Skeletal muscle cell (primary cell): ENCODE measurements around the gene COL6A1.
"Not testable (repeated sequence)": the region's sequence is repeated elsewhere in the genome, so short reads cannot be mapped to it uniquely, and the experiment has no call there.

ENCODE experiments used
- DNase-seq: peaks from one replicate; pipeline ENCODE4 v3.0.0-alpha.2; 2010; ENCODE audit warnings: low read depth
- H3K4me3 ChIP-seq: 2 replicates; pipeline ENCODE4 v1.5.1; 2011; ENCODE audit warnings: low read depth, mild to moderate bottlenecking, control low read depth, low read length, moderate library complexity

COL6A1 gene

GRCh38 chr21:46000182-46000730, 18.7 kb downstream of the COL6A1 start:
- H3K4me3 ChIP-seq: no peak overlapping the region

GRCh38 chr21:46000731-46001641, 19.4 kb downstream of the COL6A1 start:
- DNase-seq: no peak
- H3K4me3 ChIP-seq: no peak overlapping the region

More at GRCh38 chr21:46000182-46000730, 18.7 kb downstream of the COL6A1 start:
- DNase-seq: no peak

- no peak overlapping the region for H3K4me3 ChIP-seq
- no peak for DNase-seq
These were observed 20.5 kb downstream of the COL6A1 start for GRCh38 chr21:46001821-46002681.

DNA sequence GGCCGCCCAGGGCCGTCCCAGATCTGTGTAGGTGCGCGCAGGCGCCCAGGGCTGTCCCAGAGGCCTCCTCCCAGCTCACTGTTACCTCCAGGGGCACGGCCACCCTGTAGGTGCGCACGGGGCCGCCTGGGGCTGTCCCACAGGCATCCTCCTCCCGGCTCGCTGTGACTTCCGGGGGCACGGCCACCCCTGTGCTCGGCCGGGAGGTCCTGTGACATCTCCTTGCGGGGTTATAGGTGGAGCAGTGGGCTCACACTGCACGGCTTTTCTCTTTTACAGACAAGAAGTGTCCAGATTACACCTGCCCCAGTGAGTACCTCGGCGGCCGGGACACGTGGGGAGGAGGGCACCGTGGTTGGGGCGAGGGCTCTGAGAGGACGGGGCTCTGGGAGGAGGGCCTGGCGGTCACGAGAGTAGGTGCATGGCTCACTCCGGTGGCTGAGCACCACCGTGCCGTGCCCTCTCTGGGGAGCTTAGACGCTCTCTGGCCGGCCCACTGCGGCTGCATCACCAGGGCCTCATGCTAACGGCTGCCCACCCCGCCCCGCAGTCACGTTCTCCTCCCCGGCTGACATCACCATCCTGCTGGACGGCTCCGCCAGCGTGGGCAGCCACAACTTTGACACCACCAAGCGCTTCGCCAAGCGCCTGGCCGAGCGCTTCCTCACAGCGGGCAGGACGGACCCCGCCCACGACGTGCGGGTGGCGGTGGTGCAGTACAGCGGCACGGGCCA, 21.4 kb downstream of the COL6A1 start:
- H3K4me3 ChIP-seq: no peak overlapping the region
- DNase-seq: no peak

GRCh38 chr21:46003575-46004007, 22.0 kb downstream of the COL6A1 start:
- no peak for DNase-seq
- H3K4me3 ChIP-seq: no peak overlapping the region

DNA sequence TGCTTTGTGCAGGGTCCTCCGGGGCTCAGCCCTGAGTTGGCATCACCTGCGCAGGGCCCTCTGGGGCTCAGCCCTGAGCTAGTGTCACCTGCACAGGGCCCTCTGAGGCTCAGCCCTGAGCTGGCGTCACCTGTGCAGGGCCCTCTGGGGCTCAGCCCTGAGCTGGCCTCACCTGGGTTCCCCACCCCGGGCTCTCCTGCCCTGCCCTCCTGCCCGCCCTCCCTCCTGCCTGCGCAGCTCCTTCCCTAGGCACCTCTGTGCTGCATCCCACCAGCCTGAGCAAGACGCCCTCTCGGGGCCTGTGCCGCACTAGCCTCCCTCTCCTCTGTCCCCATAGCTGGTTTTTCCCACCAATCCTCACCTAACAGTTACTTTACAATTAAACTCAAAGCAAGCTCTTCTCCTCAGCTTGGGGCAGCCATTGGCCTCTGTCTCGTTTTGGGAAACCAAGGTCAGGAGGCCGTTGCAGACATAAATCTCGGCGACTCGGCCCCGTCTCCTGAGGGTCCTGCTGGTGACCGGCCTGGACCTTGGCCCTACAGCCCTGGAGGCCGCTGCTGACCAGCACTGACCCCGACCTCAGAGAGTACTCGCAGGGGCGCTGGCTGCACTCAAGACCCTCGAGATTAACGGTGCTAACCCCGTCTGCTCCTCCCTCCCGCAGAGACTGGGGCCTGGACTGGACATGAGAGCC, 22.7 kb downstream of the COL6A1 start:
- DNase-seq: no peak
- H3K4me3 ChIP-seq: no peak overlapping the region

- no peak for DNase-seq
- no peak overlapping the region for H3K4me3 ChIP-seq
These were observed 23.5 kb downstream of the COL6A1 start for GRCh38 chr21:46005081-46005480.

DNA sequence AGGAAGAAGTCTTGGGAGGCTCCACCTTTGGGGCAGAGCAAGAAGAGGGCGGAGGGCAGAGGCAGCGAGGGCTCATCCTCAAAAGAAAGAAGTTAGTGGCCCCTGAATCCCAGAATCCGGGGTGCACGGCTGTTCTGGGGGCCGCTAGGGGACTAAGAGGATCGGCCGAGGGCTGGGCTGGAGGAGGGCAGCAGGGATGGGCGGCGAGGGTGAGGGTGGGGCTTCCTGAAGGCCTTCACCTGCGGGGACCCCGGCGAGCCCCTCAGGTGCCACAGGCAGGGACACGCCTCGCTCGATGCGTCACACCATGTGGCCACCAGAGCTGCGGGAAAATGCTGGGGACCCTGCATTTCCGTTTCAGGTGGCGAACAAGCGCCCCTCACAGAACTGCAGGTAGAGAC, 23.9 kb downstream of the COL6A1 start:
- H3K4me3 ChIP-seq: no peak overlapping the region
- DNase-seq: no peak

DNA sequence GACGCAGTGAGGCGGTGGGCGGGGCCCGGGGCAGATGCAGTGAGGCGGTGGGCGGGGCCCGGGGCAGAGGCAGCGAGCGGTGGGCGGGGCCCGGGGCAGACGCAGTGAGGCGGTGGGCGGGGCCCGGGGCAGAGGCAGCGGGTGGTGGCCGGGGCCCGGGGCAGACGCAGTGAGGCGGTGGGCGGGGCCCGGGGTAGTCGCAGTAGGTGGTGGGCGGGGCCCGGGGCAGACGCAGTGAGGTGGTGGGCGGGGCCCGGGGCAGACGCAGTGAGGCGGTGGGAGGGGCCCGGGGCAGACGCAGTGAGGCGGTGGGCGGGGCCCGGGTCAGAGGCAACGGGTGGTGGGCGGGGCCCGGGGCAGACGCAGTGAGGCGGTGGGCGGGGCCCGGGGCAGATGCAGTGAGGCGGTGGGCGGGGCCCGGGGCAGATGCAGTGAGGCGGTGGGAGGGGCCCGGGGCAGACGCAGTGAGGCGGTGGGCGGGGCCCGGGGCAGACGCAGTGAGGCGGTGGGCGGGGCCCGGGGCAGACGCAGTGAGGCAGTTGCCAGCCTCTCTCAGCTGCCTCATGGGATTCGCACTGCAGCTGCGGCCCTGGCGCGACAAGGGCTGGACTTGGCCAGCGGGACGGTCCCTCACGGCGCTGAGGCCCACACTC, 24.4 kb downstream of the COL6A1 start:
- DNase-seq, H3K4me3 ChIP-seq: not testable (repeated sequence)

DNA sequence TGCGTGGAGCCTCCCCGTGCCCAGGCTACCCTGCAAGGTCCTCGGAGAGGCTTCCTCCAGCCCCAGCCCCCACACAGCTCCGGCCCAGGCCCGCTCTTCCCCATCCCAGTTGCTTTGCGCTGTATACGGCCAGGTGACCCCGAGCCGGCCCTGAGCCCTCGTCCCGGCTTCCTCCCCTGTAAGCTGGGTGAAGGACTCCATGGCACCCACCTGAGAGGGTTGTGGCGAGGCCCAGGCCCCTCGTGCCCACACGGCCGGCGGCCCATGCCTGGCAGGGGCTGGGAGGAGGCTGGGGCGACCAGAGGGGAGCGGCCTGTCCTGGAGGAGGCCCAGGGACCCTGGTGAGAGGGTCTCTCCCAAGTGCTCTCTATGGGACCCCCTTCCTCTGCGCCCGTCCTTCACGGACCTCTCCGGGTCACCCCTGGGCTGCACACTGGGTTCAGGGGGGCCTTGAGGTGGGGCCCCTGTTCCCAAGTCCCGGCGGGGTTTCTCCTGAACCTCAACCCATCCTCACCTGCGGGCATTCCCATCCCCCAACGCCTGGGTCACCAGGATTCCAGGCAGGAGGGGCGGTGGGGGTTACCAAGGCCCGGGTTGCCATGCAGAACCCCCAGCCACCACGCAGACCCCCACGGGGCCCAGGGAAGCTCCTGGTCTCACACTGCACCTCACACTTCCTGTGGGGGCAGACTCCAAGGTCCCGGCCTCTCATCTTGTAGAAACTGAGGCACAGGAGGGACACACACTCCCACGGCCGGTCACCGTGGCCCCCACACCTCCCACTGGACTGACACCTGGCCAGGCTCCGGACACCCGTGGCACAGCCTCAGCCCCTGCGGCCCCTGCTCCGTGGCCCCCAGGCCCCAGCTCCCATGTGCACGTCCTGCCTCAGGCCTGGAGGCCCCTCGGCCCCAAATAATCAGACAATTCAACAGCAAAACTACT, 25.2 kb downstream of the COL6A1 start:
- no peak for DNase-seq
- H3K4me3 ChIP-seq: no peak overlapping the region

GRCh38 chr21:46007492-46007868, 25.9 kb downstream of the COL6A1 start:
- DNase-seq: no peak
- no peak overlapping the region for H3K4me3 ChIP-seq

DNA sequence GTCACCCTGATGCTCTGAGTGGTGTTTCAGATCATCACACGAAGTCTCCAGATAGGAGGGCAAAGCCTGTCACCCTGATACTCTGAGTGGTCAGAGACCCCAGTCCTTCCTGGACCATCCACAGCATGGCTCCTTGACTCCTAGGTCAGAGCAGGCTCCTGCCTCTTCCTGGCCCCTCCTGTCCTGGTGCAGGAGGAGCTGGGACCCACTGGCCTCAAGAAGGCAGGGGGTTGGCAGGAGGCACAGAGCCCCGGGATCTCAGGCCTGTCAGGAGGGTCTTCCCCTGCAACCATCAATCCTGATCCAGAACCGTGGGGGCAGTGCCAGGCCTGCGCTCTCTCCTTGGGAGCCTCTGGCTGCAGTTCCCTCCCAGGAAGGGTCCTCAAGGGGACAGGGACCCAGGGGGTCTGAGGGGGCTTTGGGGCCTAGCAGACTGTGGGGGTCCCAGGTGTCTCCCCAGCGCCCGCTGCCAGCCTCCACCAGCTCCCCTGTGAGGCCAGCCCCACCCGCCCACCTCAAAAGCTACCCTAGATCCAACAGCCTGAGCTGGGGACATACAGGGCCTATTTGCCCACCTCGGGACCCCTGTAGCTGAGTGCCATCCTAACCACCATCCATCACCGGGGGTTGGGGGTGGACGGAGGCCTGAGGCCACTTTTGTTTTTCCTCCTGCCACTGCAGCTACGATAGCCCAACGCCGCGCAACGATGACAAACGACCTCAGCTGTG, 27.5 kb downstream of the COL6A1 start:
- no peak for DNase-seq
- no peak overlapping the region for H3K4me3 ChIP-seq

GRCh38 chr21:46009951-46010705, 28.6 kb downstream of the COL6A1 start:
- H3K4me3 ChIP-seq: no peak overlapping the region
- DNase-seq: no peak

DNA sequence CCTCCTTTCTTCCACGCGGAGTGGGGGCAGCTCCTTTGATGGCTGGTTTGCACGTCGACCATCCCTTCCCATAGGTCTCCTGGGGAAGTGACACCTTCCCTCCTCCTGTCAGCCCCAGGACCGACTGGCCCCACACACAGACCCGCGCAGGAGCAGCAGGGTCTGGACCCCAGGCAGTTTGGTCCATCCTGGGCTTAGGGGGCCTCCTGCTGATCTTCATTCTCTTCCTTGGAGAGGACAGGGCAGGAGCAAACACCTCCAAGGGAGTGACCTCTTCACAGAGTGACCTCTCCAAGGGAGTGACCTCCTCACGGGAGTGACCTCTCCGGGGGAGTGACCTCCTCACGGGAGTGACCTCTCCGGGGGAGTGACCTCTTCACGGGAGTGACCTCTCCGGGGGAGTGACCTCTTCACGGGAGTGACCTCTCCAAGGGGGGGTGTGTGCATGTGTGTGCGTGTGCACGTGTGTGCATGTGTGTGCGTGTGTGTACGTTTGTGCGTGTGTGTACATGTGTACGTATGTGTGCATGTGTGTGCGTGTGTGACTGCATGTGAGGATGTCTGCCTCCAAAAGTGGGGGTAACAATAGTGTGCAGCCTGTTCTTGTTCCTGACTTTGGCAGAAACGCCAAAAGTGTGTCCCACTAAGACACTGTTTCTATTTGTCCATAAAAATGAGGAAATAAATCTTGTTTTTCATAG, 29.8 kb downstream of the COL6A1 start:
- no peak for DNase-seq
- no peak overlapping the region for H3K4me3 ChIP-seq

DNA sequence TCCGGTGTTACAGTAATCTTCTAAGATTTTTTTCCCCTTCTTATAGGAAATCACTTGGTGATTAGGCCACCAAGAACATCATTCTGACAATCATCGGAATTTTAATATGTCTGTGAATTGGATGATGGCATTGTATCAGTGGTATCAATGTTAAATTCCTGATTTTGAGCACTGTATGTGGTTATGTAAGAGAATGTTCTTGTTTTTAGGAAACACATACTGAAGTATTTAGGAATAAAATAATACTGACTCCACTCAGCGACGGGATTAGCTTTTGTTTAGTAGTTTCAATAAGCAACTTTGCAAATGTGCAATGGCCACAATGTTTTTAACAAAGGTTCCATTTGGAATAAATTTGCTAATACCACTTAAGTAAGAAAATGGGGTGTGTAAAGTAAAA, 30.6 kb downstream of the COL6A1 start:
- H3K4me3 ChIP-seq: no peak overlapping the region
- DNase-seq: no peak

- H3K4me3 ChIP-seq: no peak overlapping the region
- DNase-seq: no peak
These were observed 33.3 kb downstream of the COL6A1 start for GRCh38 chr21:46014828-46015227.
